Caco-2 (cell line): ENCODE measurements around the gene FKBP1A. TPM values are rescaled to one million over a fixed set of nuclear protein-coding genes. Genes with fewer than 3 reads are reported as not detected.

Source experiments
- Bru-seq: library from RNA; stranded (reverse); fragments of 400-500 nt; gene quantifications from one replicate; lab custom pipeline; 2021; lab: Mats Ljungman, UMichigan
- BruChase-seq, 2 experiments: library from RNA; stranded (reverse); fragments of 400-500 nt; gene quantifications; one replicate each; lab custom pipeline; 2021; lab: Mats Ljungman, UMichigan
- BruUV-seq: library from RNA; stranded (reverse); fragments of 400-500 nt; replicated peaks from 2 replicates; lab custom pipeline; 2021; lab: Mats Ljungman, UMichigan
- CTCF ChIA-PET: fragments of 300-600 bp; sonication (Branson Sonifier 250); formaldehyde crosslinking; loops from one replicate; lab custom pipeline; 2022; ENCODE audit warnings: antibody characterized with exemption; lab: Charles Lee
- POLR2A ChIA-PET: fragments of 300-600 bp; sonication (Branson Sonifier 250); formaldehyde crosslinking; loops from one replicate; lab custom pipeline; 2022; ENCODE audit warnings: antibody characterized with exemption; lab: Charles Lee
- DNase-seq, 2 experiments: peaks; one replicate each; pipeline versions ENCODE4 v3.0.0 to v3.0.0-alpha.2; 2020 to 2022
- H3K27me3 ChIP-seq: replicated peaks from 2 replicates; pipeline ENCODE4 v1.6.0; 2011; ENCODE audit warnings: low read length; ENCODE audit not compliant: control insufficient read depth, insufficient read depth
- H3K36me3 ChIP-seq: 2 replicates; pipeline ENCODE4 v1.5.1; 2011; ENCODE audit warnings: low read length; ENCODE audit not compliant: control insufficient read depth, insufficient read depth
- H3K4me1 ChIP-seq: fragments of 250-450 bp; sonication (Bioruptor Pico); 2 replicates; pipeline ENCODE4 v1.5.1; 2020; ENCODE audit warnings: mild to moderate bottlenecking
- H3K4me3 ChIP-seq: 2 replicates; pipeline ENCODE4 v1.5.1; 2011; ENCODE audit warnings: low read depth, mild to moderate bottlenecking, control low read depth, low read length
- H3K9me3 ChIP-seq: fragments of 250-450 bp; sonication (Bioruptor Pico); 2 replicates; pipeline ENCODE4 v1.5.1; 2020; ENCODE audit warnings: mild to moderate bottlenecking, moderate library complexity
- H3K27ac Mint-ChIP-seq: one replicate; pipeline ENCODE4 v1.8.0; 2022; ENCODE audit warnings: mixed read lengths; ENCODE audit not compliant: unreplicated experiment
- H3K27me3 Mint-ChIP-seq: one replicate; pipeline ENCODE4 v1.8.0; 2022; ENCODE audit warnings: mixed read lengths; ENCODE audit not compliant: insufficient read depth, unreplicated experiment
- H3K36me3 Mint-ChIP-seq: one replicate; pipeline ENCODE4 v1.8.0; 2022; ENCODE audit warnings: mild to moderate bottlenecking, mixed read lengths; ENCODE audit not compliant: insufficient read depth, unreplicated experiment
- H3K4me1 Mint-ChIP-seq: one replicate; pipeline ENCODE4 v1.8.0; 2022; ENCODE audit warnings: low read depth, mixed read lengths; ENCODE audit not compliant: unreplicated experiment
- H3K4me3 Mint-ChIP-seq: one replicate; pipeline ENCODE4 v1.8.0; 2022; ENCODE audit warnings: mild to moderate bottlenecking, moderate library complexity, mixed read lengths; ENCODE audit not compliant: unreplicated experiment
- H3K9me3 Mint-ChIP-seq: one replicate; pipeline ENCODE4 v1.8.0; 2022; ENCODE audit warnings: mixed read lengths; ENCODE audit not compliant: unreplicated experiment
- intact Hi-C: fragments of 100-400 bp; cut with micrococcal nuclease; formaldehyde crosslinking; loops from one replicate; pipeline ENCODE4 v1.10.0; 2022; ENCODE audit not compliant: unreplicated experiment
- long read RNA-seq: library from polyadenylated mRNA; stranded (forward); transcript quantifications from one replicate; pipeline ENCODE4 v2.0.0, GENCODE V29; 2022
- total RNA-seq: library from RNA; stranded (reverse); gene quantifications from 2 replicates; pipeline ENCODE4 v1.2.3, GENCODE V29; 2022
- TF ChIP-seq, protein P1 (sequence below), 2 experiments: fragments of 200-600 bp in 1 of 2; IDR thresholded peaks; 1 replicate in 1 of 2; 2 replicates in 1 of 2; pipeline versions ENCODE4 v1.5.1 to v1.8.0; 2011 to 2022; ENCODE audit warnings: antibody characterized with exemption in 1 of 2, control low read depth in 1 of 2, inconsistent platforms in 1 of 2, low read depth in 1 of 2, low read length in 1 of 2, mild to moderate bottlenecking in 1 of 2, moderate library complexity in 1 of 2; ENCODE audit not compliant: insufficient read depth in 1 of 2, severe bottlenecking in 1 of 2, unreplicated experiment in 1 of 2

Gene FKBP1A
- total RNA-seq (220 and 228 TPM in 2 replicates), Bru-seq, nascent RNA (percentile 93 among the genes with signal in this experiment), BruChase-seq, experiment 1, labeled RNA remaining after a 2-hour chase (percentile 98 among the genes with signal in this experiment), BruChase-seq, experiment 2, labeled RNA remaining after a 6-hour chase (percentile 99 among the genes with signal in this experiment)
- long read RNA-seq, transcript FKBP1A-202 (4 exons, 747 nt) = minor isoform, 10 of 508 reads
- long read RNA-seq, transcript FKBP1A-204 (5 exons, 1,622 nt) = major isoform, 396 of 508 reads
- long read RNA-seq, transcript FKBP1A-203 (4 exons, 976 nt) = minor isoform, 22 of 508 reads
- long read RNA-seq, partial matches to known transcripts = 25 of 508 reads
- long read RNA-seq, other reads (novel, unspliced or antisense) = 53 of 508 reads

GRCh38 chr20:1392693-1393506 is at the start of gene FKBP1A:
FKBP1A (minus strand) TSS chr20:1393054; CDS start chr20:1392998, 56 bp downstream.
- Histone ChIP-seq H3K9me3 (no peaks in the 10 kb centered on the region), H3K27me3 (no peaks in the 10 kb centered on the region), H3K4me1 (peaks cover 14% of the 10 kb centered on the region), H3K36me3 (peaks cover 2% of the 10 kb centered on the region), H3K4me3 (peak within 1 kb of the TSS; percentile 72)
- H3K27ac Mint-ChIP-seq = peak within 1 kb of the TSS; percentile 64
- ChIA-PET CTCF (interaction anchor here (0.6 to 1.0 kb wide), 6 partner anchors 45 to 481 kb away, joined by 3 to 8 read pairs (median 5); no protein-coding TSS in a partner anchor), POLR2A (interaction anchor here (0.6 to 1.2 kb wide), 8 partner anchors 9 to 1125 kb away, joined by 4 to 11 read pairs (median 5); no protein-coding TSS in a partner anchor)
- TF ChIP-seq, protein P1, sequence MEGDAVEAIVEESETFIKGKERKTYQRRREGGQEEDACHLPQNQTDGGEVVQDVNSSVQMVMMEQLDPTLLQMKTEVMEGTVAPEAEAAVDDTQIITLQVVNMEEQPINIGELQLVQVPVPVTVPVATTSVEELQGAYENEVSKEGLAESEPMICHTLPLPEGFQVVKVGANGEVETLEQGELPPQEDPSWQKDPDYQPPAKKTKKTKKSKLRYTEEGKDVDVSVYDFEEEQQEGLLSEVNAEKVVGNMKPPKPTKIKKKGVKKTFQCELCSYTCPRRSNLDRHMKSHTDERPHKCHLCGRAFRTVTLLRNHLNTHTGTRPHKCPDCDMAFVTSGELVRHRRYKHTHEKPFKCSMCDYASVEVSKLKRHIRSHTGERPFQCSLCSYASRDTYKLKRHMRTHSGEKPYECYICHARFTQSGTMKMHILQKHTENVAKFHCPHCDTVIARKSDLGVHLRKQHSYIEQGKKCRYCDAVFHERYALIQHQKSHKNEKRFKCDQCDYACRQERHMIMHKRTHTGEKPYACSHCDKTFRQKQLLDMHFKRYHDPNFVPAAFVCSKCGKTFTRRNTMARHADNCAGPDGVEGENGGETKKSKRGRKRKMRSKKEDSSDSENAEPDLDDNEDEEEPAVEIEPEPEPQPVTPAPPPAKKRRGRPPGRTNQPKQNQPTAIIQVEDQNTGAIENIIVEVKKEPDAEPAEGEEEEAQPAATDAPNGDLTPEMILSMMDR (IDR thresholded peaks at IDR 0.05; ENCODE audit: insufficient read depth in 1 of 2, low read depth in 1 of 2, low read length in 1 of 2, severe bottlenecking in 1 of 2, unreplicated experiment in 1 of 2) = no peak
- no peaks in the 10 kb centered on the region for H3K27me3 Mint-ChIP-seq
- BruUV-seq = no TSS peak
- no peaks in the 10 kb centered on the region for H3K9me3 Mint-ChIP-seq
- peaks cover 16% of the 10 kb centered on the region for H3K4me1 Mint-ChIP-seq
- intact Hi-C loops = loop anchor here (5.0 kb wide), 1 partner anchor 66 kb away; the partner anchor contains the start of gene SDCBP2
- DNase-seq = peak; percentile 91 to 92
- H3K36me3 Mint-ChIP-seq = peaks cover 13% of the 10 kb centered on the region
- peak within 1 kb of the TSS; percentile 92 for H3K4me3 Mint-ChIP-seq

- Mint-ChIP-seq H3K4me1 (no peaks in the 10 kb centered on the region), H3K27me3 (no peaks in the 10 kb centered on the region), H3K9me3 (no peaks in the 10 kb centered on the region), H3K4me3 (no peak overlapping the region), H3K27ac (no peak overlapping the region), H3K36me3 (peaks cover 36% of the 10 kb centered on the region)
- H3K9me3 ChIP-seq = no peaks in the 10 kb centered on the region
- H3K27me3 ChIP-seq = no peaks in the 10 kb centered on the region
- POLR2A ChIA-PET = no interaction called here
- TF ChIP-seq, protein P1 (IDR thresholded peaks at IDR 0.05; ENCODE audit: insufficient read depth in 1 of 2, low read depth in 1 of 2, low read length in 1 of 2, severe bottlenecking in 1 of 2, unreplicated experiment in 1 of 2) = no peak
- no peaks in the 10 kb centered on the region; the same call in 1 of the 2 replicates for H3K36me3 ChIP-seq
- CTCF ChIA-PET = no interaction called here
- no peak overlapping the region for H3K4me3 ChIP-seq
- no TSS peak for BruUV-seq
- intact Hi-C loops = no loop called here
- DNase-seq = no peak
- H3K4me1 ChIP-seq = no peaks in the 10 kb centered on the region
Measured at GRCh38 chr20:1442304-1442703, 49.5 kb upstream of the FKBP1A start.

GRCh38 chr20:1441133-1441532 is 48.3 kb upstream of the FKBP1A start:
- H3K27ac Mint-ChIP-seq = no peak overlapping the region
- Histone ChIP-seq H3K9me3 (no peaks in the 10 kb centered on the region), H3K27me3 (no peaks in the 10 kb centered on the region), H3K36me3 (no peaks in the 10 kb centered on the region; the same call in 1 of the 2 replicates), H3K4me3 (no peak overlapping the region), H3K4me1 (no peaks in the 10 kb centered on the region)
- DNase-seq = no peak
- no peaks in the 10 kb centered on the region for H3K27me3 Mint-ChIP-seq
- CTCF ChIA-PET = no interaction called here
- H3K36me3 Mint-ChIP-seq = peaks cover 24% of the 10 kb centered on the region
- no peaks in the 10 kb centered on the region for H3K4me1 Mint-ChIP-seq
- no TSS peak for BruUV-seq
- no peaks in the 10 kb centered on the region for H3K9me3 Mint-ChIP-seq
- TF ChIP-seq, protein P1 (IDR thresholded peaks at IDR 0.05; ENCODE audit: insufficient read depth in 1 of 2, low read depth in 1 of 2, low read length in 1 of 2, severe bottlenecking in 1 of 2, unreplicated experiment in 1 of 2) = no peak
- POLR2A ChIA-PET = interaction anchor here (0.7 to 0.8 kb wide), 2 partner anchors 102 to 115 kb away, joined by 4 read pairs; no protein-coding TSS in a partner anchor
- intact Hi-C loops = no loop called here
- H3K4me3 Mint-ChIP-seq = no peak overlapping the region
